Erythroblast (primary cell): ENCODE results near the gene PDE4DIP.
"Not testable (repeated sequence)": the region's sequence is repeated elsewhere in the genome, so short reads cannot be mapped to it uniquely, and the experiment has no call there.

Experiments used
- GATA1 ChIP-seq: IDR thresholded peaks from 2 replicates; pipeline ENCODE4 v1.6.1; 2011; ENCODE audit warnings: low read depth, mild to moderate bottlenecking, control low read depth, low read length, moderate library complexity
- POLR2A ChIP-seq: IDR thresholded peaks from 2 replicates; pipeline ENCODE4 v1.6.1; 2011; ENCODE audit warnings: mild to moderate bottlenecking, low read length

DNA sequence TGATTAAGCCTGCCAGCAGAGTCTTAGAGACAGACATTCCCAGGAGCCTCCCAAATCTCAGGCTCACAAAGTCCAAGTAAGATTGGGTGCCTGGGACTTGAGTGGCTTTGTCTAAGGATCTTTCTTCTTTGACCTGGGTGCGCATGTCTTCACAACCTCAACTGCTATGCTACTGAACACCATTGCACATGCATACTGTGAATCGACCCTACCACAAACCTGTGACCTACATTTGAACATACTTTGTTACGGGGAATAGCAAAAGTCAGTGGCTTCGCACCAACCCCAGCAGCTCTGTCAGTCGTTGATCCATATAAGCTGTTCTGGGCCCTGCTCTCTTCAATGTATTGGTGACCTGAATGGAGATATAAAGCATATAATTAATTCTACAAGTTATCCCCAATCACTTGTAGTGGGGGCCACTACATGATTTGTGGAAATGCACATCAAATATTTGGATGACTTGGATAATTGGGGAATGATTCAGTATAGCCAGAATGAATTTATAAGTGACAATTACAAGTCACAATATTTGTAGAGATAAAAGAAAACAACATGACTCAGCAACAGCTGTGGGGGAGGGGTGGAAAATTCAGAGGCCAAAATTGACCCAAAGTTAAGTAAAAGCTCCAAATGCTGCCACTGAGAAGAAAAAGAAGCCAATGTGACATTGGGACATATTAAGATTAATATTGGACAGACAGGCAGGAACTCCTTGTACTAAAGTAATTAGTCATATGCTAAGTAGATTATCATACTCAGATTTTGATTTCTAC lies 152.4 kb downstream of the PDE4DIP start:
- TF ChIP-seq POLR2A, GATA1: not testable (repeated sequence)
